Left ventricle myocardium inferior (tissue), 1 donor: ENCODE measurements around the gene SETDB1. TPM values are rescaled to one million over a fixed set of nuclear protein-coding genes. Genes with fewer than 3 reads are reported as not detected.
A peak's percentile ranks its signal among the peaks of the same experiment; 100 is the strongest.

Experiments
- DNase-seq: peaks from one replicate; pipeline ENCODE4 v3.0.0-alpha.2; 2020
- H3K27ac ChIP-seq: fragments of 200-600 bp; replicated peaks from 2 replicates; pipeline ENCODE4 v1.8.0; 2021
- H3K27me3 ChIP-seq: fragments of 200-600 bp; 2 replicates; pipeline ENCODE4 v1.8.0; 2021; ENCODE audit warnings: low read depth
- H3K36me3 ChIP-seq: fragments of 200-600 bp; 2 replicates; pipeline ENCODE4 v1.8.0; 2021
- H3K4me1 ChIP-seq: fragments of 200-600 bp; 2 replicates; pipeline ENCODE4 v1.8.0; 2021
- H3K4me3 ChIP-seq: fragments of 200-600 bp; 2 replicates; pipeline ENCODE4 v1.8.0; 2021; ENCODE audit warnings: mild to moderate bottlenecking, moderate library complexity
- H3K9me3 ChIP-seq: fragments of 200-600 bp; replicated peaks from 2 replicates; pipeline ENCODE4 v1.8.0; 2021
- CTCF ChIP-seq: fragments of 200-600 bp; IDR thresholded peaks from 2 replicates; pipeline ENCODE4 v1.8.0; 2021; ENCODE audit warnings: antibody characterized with exemption, mild to moderate bottlenecking, borderline replicate concordance
- intact Hi-C: fragments of 100-400 bp; cut with micrococcal nuclease; formaldehyde crosslinking; loops from one replicate; pipeline ENCODE4 v1.11.0; 2022
- total RNA-seq: library from RNA; stranded (reverse); fragmentation: NEBNext Ultra II Directional; extraction: Animal tissue kit (Norgen Biotek cat#: 25700); gene quantifications from one replicate; pipeline ENCODE4 v1.2.1, GENCODE V29; 2021
- donor health status: DM: no; HTN: yes; CAD: no; lungs with severe emphysema.

Gene SETDB1
- total RNA-seq, 1 donor from 2014 or later = 17.2 TPM

- intact Hi-C loops = loop anchor here (10.0 kb wide), 1 partner anchor 64 kb away; the partner anchor contains the start of gene MLLT11
- Histone ChIP-seq H3K4me1 (peaks cover 53% of the 10 kb centered on the region), H3K36me3 (peaks cover 60% of the 10 kb centered on the region), H3K9me3 (no peaks in the 10 kb centered on the region), H3K27me3 (no peaks in the 10 kb centered on the region), H3K27ac (no peak overlapping the region), H3K4me3 (no peak overlapping the region)
- no peak for TF ChIP-seq CTCF
- no peak for DNase-seq
Observed at GRCh38 chr1:151000408-151000807, 74.2 kb downstream of the SETDB1 start.

- intact Hi-C loops = loop anchor here (10.0 kb wide), 1 partner anchor 63 kb away; the partner anchor contains the start of gene MLLT11
- no peak for DNase-seq
- TF ChIP-seq CTCF = no peak
- H3K27me3 ChIP-seq = no peaks in the 10 kb centered on the region
- H3K27ac ChIP-seq = peak overlapping the region; percentile 68
- H3K9me3 ChIP-seq = no peaks in the 10 kb centered on the region
- peaks cover 60% of the 10 kb centered on the region for H3K36me3 ChIP-seq
- H3K4me3 ChIP-seq = no peak overlapping the region
- H3K4me1 ChIP-seq = peaks cover 54% of the 10 kb centered on the region
Observed at GRCh38 chr1:151001602-151002001, 75.4 kb downstream of the SETDB1 start.

GRCh38 chr1:151002051-151002450 lies 75.9 kb downstream of the SETDB1 start:
- H3K27me3 ChIP-seq = no peaks in the 10 kb centered on the region
- peaks cover 58% of the 10 kb centered on the region for H3K4me1 ChIP-seq
- H3K36me3 ChIP-seq = peaks cover 57% of the 10 kb centered on the region
- intact Hi-C loops = loop anchor here (10.0 kb wide), 1 partner anchor 63 kb away; the partner anchor contains the start of gene MLLT11
- no peak overlapping the region for H3K4me3 ChIP-seq
- no peak for DNase-seq
- TF ChIP-seq CTCF = no peak
- peak overlapping the region; percentile 68 for H3K27ac ChIP-seq
- H3K9me3 ChIP-seq = no peaks in the 10 kb centered on the region

GRCh38 chr1:151002611-151003010 lies 76.4 kb downstream of the SETDB1 start:
- H3K4me3 ChIP-seq = peak overlapping the region; percentile 79
- H3K27me3 ChIP-seq = no peaks in the 10 kb centered on the region
- peaks cover 63% of the 10 kb centered on the region for H3K4me1 ChIP-seq
- intact Hi-C loops = loop anchor here (10.0 kb wide), 1 partner anchor 62 kb away; the partner anchor contains the start of gene MLLT11
- DNase-seq = no peak
- no peaks in the 10 kb centered on the region for H3K9me3 ChIP-seq
- no peak for TF ChIP-seq CTCF
- peaks cover 51% of the 10 kb centered on the region for H3K36me3 ChIP-seq
- H3K27ac ChIP-seq = peak overlapping the region; percentile 68

GRCh38 chr1:151003180-151003579 lies 77.0 kb downstream of the SETDB1 start:
- no peaks in the 10 kb centered on the region for H3K27me3 ChIP-seq
- H3K4me1 ChIP-seq = peaks cover 68% of the 10 kb centered on the region
- no peak for DNase-seq
- TF ChIP-seq CTCF = no peak
- H3K27ac ChIP-seq = peak overlapping the region; percentile 68
- intact Hi-C loops = loop anchor here (10.0 kb wide), 1 partner anchor 62 kb away; the partner anchor contains the start of gene MLLT11
- no peaks in the 10 kb centered on the region for H3K9me3 ChIP-seq
- peak overlapping the region; percentile 79 for H3K4me3 ChIP-seq
- peaks cover 46% of the 10 kb centered on the region for H3K36me3 ChIP-seq
